AG04449 (cell line): Measurements from ENCODE around the gene P2RX3.

Experiments used
- CTCF ChIA-PET: fragments of 350-600 bp; formaldehyde crosslinking; extraction: SDS; loops from one replicate; lab custom pipeline; 2021; ENCODE audit warnings: antibody characterized with exemption; lab: Yijun Ruan, JAX
- POLR2A ChIA-PET: fragments of 400-600, 350-600 bp; formaldehyde crosslinking; extraction: SDS; loops from one replicate; lab custom pipeline; 2020; ENCODE audit warnings: antibody characterized with exemption, inconsistent platforms; lab: Yijun Ruan, JAX
- DNase-seq: peaks from one replicate; pipeline ENCODE4 v3.0.0-alpha.2; 2010; ENCODE audit warnings: low read depth, low spot score
- H3K4me3 ChIP-seq: 2 replicates; pipeline ENCODE4 v1.5.1; 2011; ENCODE audit warnings: low read depth, mild to moderate bottlenecking, control low read depth, low read length
- TF ChIP-seq, protein P1 (sequence below): IDR thresholded peaks from one replicate; pipeline ENCODE4 v1.5.1; 2011; ENCODE audit warnings: mild to moderate bottlenecking, moderate library complexity, low read length, control low read depth, inconsistent platforms; ENCODE audit not compliant: insufficient read depth; ENCODE audit errors: missing control alignments

P2RX3 gene

DNA sequence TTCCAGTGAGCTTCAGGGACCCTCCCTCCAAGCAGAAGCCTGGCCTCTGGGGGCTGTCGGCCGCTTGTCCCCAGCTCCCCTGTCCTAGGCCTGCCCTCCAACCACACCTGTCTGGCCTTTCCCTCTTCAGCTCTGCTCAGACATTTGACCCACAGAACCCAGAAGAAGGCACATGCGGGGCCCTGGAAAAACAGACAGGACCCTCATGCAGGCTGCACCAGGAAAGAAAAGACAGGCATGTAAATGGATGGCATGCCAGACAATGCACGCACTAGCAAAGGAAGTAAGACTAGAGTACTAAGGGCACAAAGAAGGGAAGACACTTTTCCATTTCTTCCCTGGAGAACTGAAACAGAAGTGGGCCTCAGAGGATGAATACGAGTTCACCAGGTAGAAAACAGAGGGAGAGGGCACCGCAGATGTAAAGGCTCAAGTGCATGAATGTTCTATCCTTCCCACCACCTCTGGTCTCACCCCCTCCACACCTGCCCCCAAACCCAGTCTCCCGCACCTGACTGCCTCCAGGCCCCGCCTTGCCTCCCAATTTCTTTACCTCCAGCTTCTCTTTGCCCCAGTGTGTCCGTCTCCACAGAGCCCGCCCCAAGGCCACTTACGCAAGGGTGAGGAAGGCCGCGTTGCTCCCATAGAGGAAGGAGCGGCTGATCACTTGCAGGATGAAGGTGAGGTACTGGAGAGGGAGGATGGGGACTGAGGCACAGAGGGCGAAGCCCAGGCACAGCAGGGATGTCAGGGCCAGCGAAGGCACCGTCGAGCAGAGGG is 71.4 kb downstream of the P2RX3 start:
- H3K4me3 ChIP-seq, result no peak overlapping the region
- CTCF ChIA-PET, result interaction anchor here (1.6 kb wide), 1 partner anchor 48 kb away, joined by 3 read pairs; no protein-coding TSS in a partner anchor
- TF ChIP-seq, protein P1, sequence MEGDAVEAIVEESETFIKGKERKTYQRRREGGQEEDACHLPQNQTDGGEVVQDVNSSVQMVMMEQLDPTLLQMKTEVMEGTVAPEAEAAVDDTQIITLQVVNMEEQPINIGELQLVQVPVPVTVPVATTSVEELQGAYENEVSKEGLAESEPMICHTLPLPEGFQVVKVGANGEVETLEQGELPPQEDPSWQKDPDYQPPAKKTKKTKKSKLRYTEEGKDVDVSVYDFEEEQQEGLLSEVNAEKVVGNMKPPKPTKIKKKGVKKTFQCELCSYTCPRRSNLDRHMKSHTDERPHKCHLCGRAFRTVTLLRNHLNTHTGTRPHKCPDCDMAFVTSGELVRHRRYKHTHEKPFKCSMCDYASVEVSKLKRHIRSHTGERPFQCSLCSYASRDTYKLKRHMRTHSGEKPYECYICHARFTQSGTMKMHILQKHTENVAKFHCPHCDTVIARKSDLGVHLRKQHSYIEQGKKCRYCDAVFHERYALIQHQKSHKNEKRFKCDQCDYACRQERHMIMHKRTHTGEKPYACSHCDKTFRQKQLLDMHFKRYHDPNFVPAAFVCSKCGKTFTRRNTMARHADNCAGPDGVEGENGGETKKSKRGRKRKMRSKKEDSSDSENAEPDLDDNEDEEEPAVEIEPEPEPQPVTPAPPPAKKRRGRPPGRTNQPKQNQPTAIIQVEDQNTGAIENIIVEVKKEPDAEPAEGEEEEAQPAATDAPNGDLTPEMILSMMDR, result no peak
- POLR2A ChIA-PET, result no interaction called here
- no peak for DNase-seq

DNA sequence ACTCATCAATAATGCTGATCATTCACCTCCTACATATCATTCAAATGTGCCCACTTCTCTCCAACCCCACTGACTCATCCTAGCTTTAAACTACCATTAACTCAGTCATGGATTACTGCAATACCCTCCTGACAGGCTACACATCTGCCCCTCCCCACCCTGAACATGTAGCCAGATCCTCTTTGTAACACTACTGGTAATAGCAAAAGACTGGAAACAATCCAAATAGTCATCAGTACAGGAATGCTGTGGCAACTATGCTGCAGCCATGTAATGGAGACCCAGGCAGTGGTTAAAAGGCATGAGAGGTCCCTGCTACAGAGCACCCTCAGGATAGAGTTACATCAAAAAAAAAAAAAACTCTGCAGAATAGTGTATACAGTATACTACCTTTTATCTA is 72.1 kb downstream of the P2RX3 start:
- ChIA-PET CTCF (interaction anchor here (1.6 kb wide), 1 partner anchor 47 kb away, joined by 3 read pairs; no protein-coding TSS in a partner anchor), POLR2A (no interaction called here)
- TF ChIP-seq, protein P1, result no peak
- peak; percentile 79 for DNase-seq
- no peak overlapping the region for H3K4me3 ChIP-seq

DNA sequence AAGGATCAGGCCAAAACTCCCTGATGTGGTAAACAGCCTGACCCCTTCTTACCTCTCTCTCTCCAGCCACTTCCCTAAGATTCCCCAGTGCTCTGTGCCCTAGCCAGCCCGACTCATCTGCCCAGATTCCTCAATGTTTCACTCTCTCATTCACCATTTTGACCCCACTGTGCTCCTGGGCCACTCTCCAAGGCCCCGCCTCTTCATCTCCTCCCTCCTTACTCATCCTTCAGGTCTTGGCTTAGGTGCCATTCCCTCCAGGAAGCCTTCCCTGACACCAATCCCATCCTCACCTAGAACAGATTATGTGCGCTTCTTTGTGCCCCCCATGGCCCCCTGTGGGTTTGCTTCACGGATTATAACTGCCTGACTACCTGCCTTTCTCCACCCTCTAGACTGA is 75.5 kb downstream of the P2RX3 start:
- ChIA-PET POLR2A (no interaction called here), CTCF (interaction anchor here (1.2 kb wide), 1 partner anchor 44 kb away, joined by 3 read pairs; no protein-coding TSS in a partner anchor)
- DNase-seq, result no peak
- TF ChIP-seq, protein P1, result no peak
- no peak overlapping the region for H3K4me3 ChIP-seq

DNA sequence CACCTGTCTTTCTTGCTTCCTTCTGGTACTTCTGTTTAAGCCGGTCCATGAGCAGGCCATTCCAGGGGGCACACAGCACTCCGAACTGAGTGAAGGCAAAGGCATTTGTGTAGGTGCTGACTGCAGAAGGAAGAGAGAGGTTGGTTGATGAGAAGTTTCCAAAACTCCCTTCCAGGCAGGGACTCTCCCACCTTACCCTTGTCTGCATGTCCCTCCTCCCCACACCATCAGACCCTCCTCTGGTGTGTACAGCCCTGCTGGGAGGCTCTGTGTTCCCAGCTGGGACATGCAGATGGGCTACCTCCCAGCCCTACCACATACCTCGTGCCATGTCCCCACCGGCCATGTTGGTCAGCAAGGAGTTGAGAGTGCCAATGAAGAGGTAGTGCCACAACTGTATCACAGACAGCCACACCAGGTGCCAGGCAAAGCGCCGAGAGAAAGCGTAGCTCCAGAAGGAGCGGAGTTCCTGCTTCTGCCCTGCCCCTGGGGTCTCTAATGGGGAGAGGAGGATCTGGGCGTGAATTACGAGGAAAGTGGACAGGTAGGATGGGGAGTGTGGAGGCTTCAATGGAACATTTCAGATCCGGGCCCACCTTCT is 76.6 kb downstream of the P2RX3 start:
- no peak overlapping the region for H3K4me3 ChIP-seq
- DNase-seq, result no peak
- ChIA-PET POLR2A (no interaction called here), CTCF (no interaction called here)
- TF ChIP-seq, protein P1, result no peak

DNA sequence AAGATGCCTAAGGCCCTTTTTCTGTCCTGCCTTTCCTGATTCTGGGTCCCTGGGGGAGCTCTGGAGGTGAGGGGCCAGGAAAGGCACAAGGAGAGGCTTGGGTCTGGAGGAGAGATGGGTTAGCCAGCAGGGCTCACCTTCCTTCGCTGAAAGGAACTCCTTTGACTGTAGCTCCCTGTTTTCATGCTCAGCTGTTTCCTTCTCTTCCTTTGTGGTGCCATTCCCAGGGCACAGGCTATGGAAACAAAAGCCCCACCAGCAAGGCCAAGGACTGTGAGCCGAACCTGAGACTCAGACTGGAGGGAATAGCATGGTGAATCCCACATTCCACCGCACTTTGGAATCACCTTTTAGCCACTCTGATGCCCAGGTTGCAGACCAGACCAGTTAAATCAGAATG is 78.3 kb downstream of the P2RX3 start:
- POLR2A ChIA-PET, result no interaction called here
- TF ChIP-seq, protein P1, result no peak
- CTCF ChIA-PET, result interaction anchor here (1.0 to 2.7 kb wide), 5 partner anchors 40 to 112 kb away, joined by 3 to 8 read pairs (median 5); no protein-coding TSS in a partner anchor

DNA sequence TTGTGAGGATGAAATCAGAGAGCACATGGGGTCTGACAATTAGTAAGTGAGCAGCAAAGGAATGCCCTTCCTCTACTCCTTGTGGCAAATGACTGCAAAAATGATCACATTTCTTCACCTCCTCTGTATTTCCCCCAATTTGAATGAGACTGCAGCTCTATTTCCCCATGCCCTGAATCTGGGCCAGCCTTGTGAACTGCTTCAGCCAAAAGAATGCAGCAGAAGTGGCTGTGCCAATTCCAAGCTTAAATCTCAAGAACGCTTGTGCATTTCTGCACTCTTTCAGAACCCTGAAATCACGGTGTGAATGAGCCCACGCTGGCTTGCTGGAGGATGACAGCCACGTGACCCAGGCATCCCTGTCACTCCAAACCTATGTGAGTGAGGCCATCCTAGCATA is 78.9 kb downstream of the P2RX3 start:
- no peak overlapping the region for H3K4me3 ChIP-seq
- CTCF ChIA-PET, result interaction anchor here (1.0 to 2.7 kb wide), 6 partner anchors 40 to 111 kb away, joined by 3 to 8 read pairs (median 4); no protein-coding TSS in a partner anchor
- DNase-seq, result no peak
- POLR2A ChIA-PET, result no interaction called here
- TF ChIP-seq, protein P1, result no peak

More for the DNA sequence above, 78.3 kb downstream of the P2RX3 start:
- DNase-seq, result no peak
- H3K4me3 ChIP-seq, result no peak overlapping the region
